Mesenchymal stem cell (in vitro differentiated cells and primary cell): ENCODE measurements around the gene ADIPOQ.

Experiments
- DNase-seq: peaks from one replicate; pipeline ENCODE4 v3.0.0-alpha.2; 2013
- H2AFZ ChIP-seq: one replicate; pipeline ENCODE4 v1.6.1; 2013; ENCODE audit warnings: low read depth, mild to moderate bottlenecking, control low read depth, inconsistent platforms, low read length, moderate library complexity
- H2AK5ac ChIP-seq: 2 replicates; pipeline ENCODE4 v1.6.1; 2013; ENCODE audit warnings: low read length, moderate library complexity, mild to moderate bottlenecking, inconsistent platforms; ENCODE audit not compliant: severe bottlenecking
- H2BK120ac ChIP-seq: one replicate; pipeline ENCODE4 v1.6.1; 2013; ENCODE audit warnings: low read depth, mild to moderate bottlenecking, inconsistent platforms, low read length, moderate library complexity
- H2BK12ac ChIP-seq, 2 experiments: one replicate each; pipeline ENCODE4 v1.6.1; 2013; ENCODE audit warnings: inconsistent platforms in 2 of 2, low read length in 2 of 2, mild to moderate bottlenecking in 2 of 2, moderate library complexity in 2 of 2, control low read depth in 1 of 2
- H2BK15ac ChIP-seq: one replicate; pipeline ENCODE4 v1.6.1; 2013; ENCODE audit warnings: mild to moderate bottlenecking, low read depth, inconsistent platforms; ENCODE audit not compliant: poor library complexity, severe bottlenecking
- H2BK5ac ChIP-seq: 2 replicates; pipeline ENCODE4 v1.6.1; 2013; ENCODE audit warnings: low read depth, mild to moderate bottlenecking, low read length, control low read depth, inconsistent platforms; ENCODE audit not compliant: poor library complexity, severe bottlenecking
- H3K14ac ChIP-seq, 2 experiments: one replicate each; pipeline ENCODE4 v1.6.1; 2013; ENCODE audit warnings: inconsistent platforms in 2 of 2, low read length in 2 of 2, control low read depth in 1 of 2, mild to moderate bottlenecking in 1 of 2, moderate library complexity in 1 of 2
- H3K18ac ChIP-seq, 2 experiments: one replicate each; pipeline ENCODE4 v1.6.1; 2013; ENCODE audit warnings: inconsistent platforms in 2 of 2, low read length in 2 of 2, control low read depth in 1 of 2, low read depth in 1 of 2, mild to moderate bottlenecking in 1 of 2
- H3K23ac ChIP-seq, 2 experiments: one replicate each; pipeline ENCODE4 v1.6.1; 2013; ENCODE audit warnings: inconsistent platforms in 2 of 2, low read length in 2 of 2, mild to moderate bottlenecking in 2 of 2, moderate library complexity in 2 of 2, control low read depth in 1 of 2
- H3K27ac ChIP-seq: 2 replicates; pipeline ENCODE4 v1.5.1; 2013; ENCODE audit warnings: mild to moderate bottlenecking, moderate library complexity, low read length, control low read depth, inconsistent platforms; ENCODE audit not compliant: poor library complexity, severe bottlenecking
- H3K27me3 ChIP-seq, 2 experiments: 2 replicates each; pipeline versions ENCODE4 v1.6.1 to v1.7.0; 2013; ENCODE audit warnings: low read length in 2 of 2, mild to moderate bottlenecking in 2 of 2, moderate library complexity in 2 of 2, control low read depth in 1 of 2, inconsistent platforms in 1 of 2; ENCODE audit not compliant: control insufficient read depth in 1 of 2, insufficient read depth in 1 of 2
- H3K36me3 ChIP-seq, 2 experiments: 2 replicates each; pipeline versions ENCODE4 v1.6.1 to v1.7.0; 2013; ENCODE audit warnings: low read length in 2 of 2, control low read depth in 1 of 2, inconsistent platforms in 1 of 2, low read depth in 1 of 2, mild to moderate bottlenecking in 1 of 2; ENCODE audit not compliant: insufficient read depth in 2 of 2, control insufficient read depth in 1 of 2
- H3K4ac ChIP-seq, 2 experiments: one replicate each; pipeline ENCODE4 v1.6.1; 2013; ENCODE audit warnings: inconsistent platforms in 2 of 2, low read length in 2 of 2, mild to moderate bottlenecking in 2 of 2, moderate library complexity in 2 of 2, control low read depth in 1 of 2, low read depth in 1 of 2
- H3K4me1 ChIP-seq: 2 replicates; pipeline ENCODE4 v1.6.1; 2013; ENCODE audit warnings: low read depth, low read length, control low read depth; ENCODE audit not compliant: control insufficient read depth, insufficient read depth
- H3K4me2 ChIP-seq: 2 replicates; pipeline ENCODE4 v1.6.1; 2013; ENCODE audit warnings: low read length, mild to moderate bottlenecking, inconsistent platforms; ENCODE audit not compliant: poor library complexity, severe bottlenecking
- H3K4me3 ChIP-seq, 2 experiments: 2 replicates each; pipeline versions ENCODE4 v1.5.1 to v1.7.0; 2013; ENCODE audit warnings: low read length in 2 of 2, mild to moderate bottlenecking in 2 of 2, control low read depth in 1 of 2, low read depth in 1 of 2; ENCODE audit not compliant: insufficient read depth in 1 of 2
- H3K79me1 ChIP-seq: replicated peaks from 2 replicates; pipeline ENCODE4 v1.6.1; 2013; ENCODE audit warnings: mild to moderate bottlenecking, control low read depth, low read length, inconsistent platforms; ENCODE audit not compliant: poor library complexity, severe bottlenecking
- H3K9ac ChIP-seq: 2 replicates; pipeline ENCODE4 v1.7.0; 2013; ENCODE audit warnings: mild to moderate bottlenecking, low read length, moderate library complexity
- H3K9me3 ChIP-seq: 2 replicates; pipeline ENCODE4 v1.7.0; 2013; ENCODE audit warnings: mild to moderate bottlenecking, low read length; ENCODE audit not compliant: control insufficient read depth
- H4K8ac ChIP-seq: one replicate; pipeline ENCODE4 v1.6.1; 2013; ENCODE audit warnings: inconsistent platforms, mild to moderate bottlenecking, low read length, moderate library complexity
- H4K91ac ChIP-seq: one replicate; pipeline ENCODE4 v1.6.1; 2013; ENCODE audit warnings: mild to moderate bottlenecking, low read length, inconsistent platforms
- WGBS: methylation state at CpG from one replicate; pipeline ENCODE4 v1.1.7; 2013; ENCODE audit warnings: mixed read lengths; 5-methylcytosine and 5-hydroxymethylcytosine counted together

ADIPOQ gene

DNA sequence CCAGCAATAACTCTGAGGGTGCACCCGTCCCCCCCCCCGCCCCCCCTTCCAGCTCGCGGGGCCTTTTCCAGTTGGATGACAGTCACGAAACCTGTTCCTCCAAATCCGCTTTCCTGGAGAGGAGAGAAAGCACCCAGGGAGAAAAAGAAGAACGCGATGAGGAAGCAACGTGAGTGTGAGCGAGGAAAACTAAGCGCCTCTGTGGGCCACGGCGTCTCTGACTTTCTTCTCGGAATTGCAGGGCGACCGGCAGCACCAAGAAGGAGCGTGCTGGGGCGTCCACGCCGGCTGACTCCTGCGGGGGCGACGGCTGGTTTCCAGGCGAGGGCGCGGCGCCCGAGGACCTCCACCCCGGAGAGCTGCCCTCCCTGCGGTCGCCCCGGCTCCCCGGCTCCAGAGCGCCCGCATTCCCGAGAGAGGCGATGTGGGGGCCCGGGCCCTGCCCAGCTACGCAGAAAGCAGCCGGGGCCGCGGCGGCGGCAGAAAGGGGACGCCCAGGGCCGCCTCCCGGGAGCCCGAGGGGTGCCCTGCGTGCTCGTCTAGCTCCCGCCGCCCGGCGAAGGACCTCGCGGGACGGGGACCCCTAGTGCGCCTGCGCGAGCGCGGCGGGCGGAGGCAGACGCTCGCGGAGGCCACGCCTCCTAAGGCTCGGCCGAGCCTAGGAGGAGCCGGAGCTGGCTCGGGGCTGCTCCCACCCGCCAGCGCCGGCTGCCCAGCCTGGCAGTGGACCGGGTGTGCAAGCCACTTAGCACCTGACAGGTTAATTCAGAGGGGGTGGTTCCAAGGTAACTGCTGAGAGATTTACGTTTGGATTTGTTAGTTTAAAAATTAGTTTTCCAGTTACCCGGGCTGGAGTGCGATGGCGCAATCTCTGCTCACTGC, 15.3 kb upstream of the ADIPOQ start:
- Histone ChIP-seq H3K36me3 (no peaks in the 10 kb centered on the region), H2AK5ac (no peak overlapping the region), H2BK5ac (no peak overlapping the region), H3K27me3 (peaks cover 40 to 43% of the 10 kb centered on the region in 2 experiments), H4K91ac (no peak overlapping the region), H2BK120ac (no peak overlapping the region), H2BK12ac (no peak overlapping the region), H3K14ac (no peak overlapping the region), H4K8ac (peak overlapping the region; percentile 21), H3K4me2 (peak overlapping the region; percentile 94), H3K9ac (peak overlapping the region; percentile 85), H3K9me3 (no peaks in the 10 kb centered on the region), H3K4ac (no peak overlapping the region), H2AFZ (no peak overlapping the region), H3K18ac (peak overlapping the region; percentile 37 to 41), H3K4me1 (peaks cover 32% of the 10 kb centered on the region), H3K4me3 (peak overlapping the region; percentile 66 to 82), H2BK15ac (peak overlapping the region; percentile 83), H3K23ac (no peak overlapping the region), H3K79me1 (no peaks in the 10 kb centered on the region), H3K27ac (no peak overlapping the region)
- 2% methylated on average over 76 of the region's 80 CpGs for WGBS
- peak; percentile 77 for DNase-seq

- WGBS: 72% methylated on average over 4 of the region's 5 CpGs
- no peaks in the 10 kb centered on the region for H3K36me3 ChIP-seq
- peaks cover 49 to 54% of the 10 kb centered on the region in 2 experiments for H3K27me3 ChIP-seq
- no peak overlapping the region for H3K4ac ChIP-seq
- H3K9ac ChIP-seq: no peak overlapping the region
- no peak overlapping the region for H3K14ac ChIP-seq
- no peak overlapping the region for H3K18ac ChIP-seq
- no peak overlapping the region for H3K4me2 ChIP-seq
- peaks cover 29% of the 10 kb centered on the region for H3K4me1 ChIP-seq
- no peak overlapping the region for H4K91ac ChIP-seq
- no peak for DNase-seq
- H3K79me1 ChIP-seq: no peaks in the 10 kb centered on the region
- H3K4me3 ChIP-seq: no peak overlapping the region
- no peak overlapping the region for H2BK120ac ChIP-seq
- no peak overlapping the region for H4K8ac ChIP-seq
- no peak overlapping the region for H2AK5ac ChIP-seq
- no peak overlapping the region for H3K27ac ChIP-seq
- no peak overlapping the region for H2BK12ac ChIP-seq
- H2AFZ ChIP-seq: no peak overlapping the region
- H3K9me3 ChIP-seq: no peaks in the 10 kb centered on the region
- H3K23ac ChIP-seq: no peak overlapping the region
- no peak overlapping the region for H2BK5ac ChIP-seq
- no peak overlapping the region for H2BK15ac ChIP-seq
Measured at GRCh38 chr3:186828340-186828739, 14.2 kb upstream of the ADIPOQ start.

- no peak overlapping the region for H2BK120ac ChIP-seq
- H3K4me3 ChIP-seq: no peak overlapping the region
- WGBS: 83% methylated on average over 3 of the region's 4 CpGs
- H3K9me3 ChIP-seq: no peaks in the 10 kb centered on the region
- no peak overlapping the region for H3K9ac ChIP-seq
- peaks cover 49 to 61% of the 10 kb centered on the region in 2 experiments for H3K27me3 ChIP-seq
- no peak overlapping the region for H3K14ac ChIP-seq
- H3K18ac ChIP-seq: no peak overlapping the region
- peaks cover 4% of the 10 kb centered on the region for H3K4me1 ChIP-seq
- no peak overlapping the region for H2BK5ac ChIP-seq
- no peak overlapping the region for H3K4me2 ChIP-seq
- no peaks in the 10 kb centered on the region for H3K36me3 ChIP-seq
- DNase-seq: no peak
- no peak overlapping the region for H3K27ac ChIP-seq
- H2BK12ac ChIP-seq: no peak overlapping the region
- H2AFZ ChIP-seq: no peak overlapping the region
- no peak overlapping the region for H2AK5ac ChIP-seq
- H4K8ac ChIP-seq: no peak overlapping the region
- no peak overlapping the region for H3K4ac ChIP-seq
- H3K23ac ChIP-seq: no peak overlapping the region
- H4K91ac ChIP-seq: no peak overlapping the region
- no peak overlapping the region for H2BK15ac ChIP-seq
- H3K79me1 ChIP-seq: no peaks in the 10 kb centered on the region
Measured at GRCh38 chr3:186831798-186832197, 10.7 kb upstream of the ADIPOQ start.

- Histone ChIP-seq H2AFZ (no peak overlapping the region), H3K4me3 (no peak overlapping the region), H2BK15ac (no peak overlapping the region), H3K36me3 (no peaks in the 10 kb centered on the region), H3K27me3 (peaks cover 49 to 61% of the 10 kb centered on the region in 2 experiments), H3K23ac (no peak overlapping the region), H3K27ac (no peak overlapping the region), H3K14ac (no peak overlapping the region), H2AK5ac (no peak overlapping the region), H2BK120ac (no peak overlapping the region), H3K9ac (no peak overlapping the region), H3K4me2 (no peak overlapping the region), H2BK5ac (no peak overlapping the region), H3K4me1 (peaks cover 4% of the 10 kb centered on the region), H3K79me1 (no peaks in the 10 kb centered on the region), H4K91ac (no peak overlapping the region), H2BK12ac (no peak overlapping the region), H3K18ac (no peak overlapping the region), H4K8ac (no peak overlapping the region), H3K4ac (no peak overlapping the region), H3K9me3 (no peaks in the 10 kb centered on the region)
- WGBS: 100% methylated on average over 1 of the region's 1 CpG
- DNase-seq: no peak
Measured at GRCh38 chr3:186832276-186832675, 10.2 kb upstream of the ADIPOQ start.
